ENCODE results near the gene ANKRD18B. TPM values are rescaled to one million over a fixed set of nuclear protein-coding genes. Genes with fewer than 3 reads are reported as not detected.
"Not testable (repeated sequence)": the region's sequence is repeated elsewhere in the genome, so short reads cannot be mapped to it uniquely, and the experiment has no call there.

ANKRD18B gene
- total RNA-seq, 1 experiment from 2014 or later, result 9.1 TPM

- Histone ChIP-seq H3K56ac (ENCODE audit: insufficient read length, low read depth, low read length) (no peak overlapping the region), H3K4me1 (ENCODE audit: insufficient read depth, low read length) (no peaks in the 10 kb centered on the region), H2AK5ac (ENCODE audit: insufficient read length, low read length) (no peak overlapping the region), H3K27me3 (ENCODE audit: insufficient read depth, low read length) (no peaks in the 10 kb centered on the region), H3T11ph (ENCODE audit: low read length) (no peak overlapping the region), H2BK120ac (ENCODE audit: low read depth, low read length, poor library complexity, severe bottlenecking) (no peak overlapping the region), H2BK20ac (ENCODE audit: low read depth, low read length, poor library complexity, severe bottlenecking) (no peak overlapping the region), H3K27ac (ENCODE audit: insufficient read length, low read depth, low read length) (no peak overlapping the region), H3K14ac (ENCODE audit: insufficient read depth, low read length) (no peak overlapping the region), H3K79me1 (ENCODE audit: insufficient read depth, low read depth, low read length, poor library complexity, severe bottlenecking) (no peaks in the 10 kb centered on the region), H3K23me2 (ENCODE audit: insufficient read length, low read depth, low read length, poor library complexity, severe bottlenecking) (no peaks in the 10 kb centered on the region), H2BK12ac (ENCODE audit: insufficient read length, low read depth, low read length) (no peak overlapping the region), H3K4ac (ENCODE audit: low read depth, low read length) (no peak overlapping the region), H4K91ac (ENCODE audit: insufficient read length, low read depth, low read length) (no peak overlapping the region), H3K79me2 (ENCODE audit: insufficient read depth, low read length) (no peaks in the 10 kb centered on the region), H2AFZ (ENCODE audit: low read length) (no peak overlapping the region), H3K4me2 (ENCODE audit: insufficient read depth, insufficient read length, low read length) (no peak overlapping the region), H2BK5ac (ENCODE audit: insufficient read length, low read length) (no peak overlapping the region), H4K20me1 (ENCODE audit: control insufficient read depth, insufficient read depth, insufficient read length) (no peaks in the 10 kb centered on the region), H3K18ac (ENCODE audit: insufficient read length, low read depth, low read length) (no peak overlapping the region), H2BK15ac (ENCODE audit: low read depth, low read length) (no peak overlapping the region), H4K5ac (ENCODE audit: insufficient read length, low read depth, low read length) (no peak overlapping the region), H3K23ac (ENCODE audit: insufficient read length, low read depth, low read length) (no peak overlapping the region), H4K8ac (replicated peaks; ENCODE audit: insufficient read length, low read depth, low read length) (no peak overlapping the region), H3K9ac (ENCODE audit: extremely low read depth, insufficient read length, low read length) (no peak overlapping the region), H3K9me3 (ENCODE audit: control insufficient read depth, low read depth, low read length) (no peaks in the 10 kb centered on the region)
- peaks cover 8 to 18% (median 13%) of the 10 kb centered on the region in 3 experiments; a peak in 5 of 7 replicates for H3K36me3 Mint-ChIP-seq (ENCODE audit: insufficient read depth in 1 of 3, low read depth in 3 of 3)
- H3K4me3 Mint-ChIP-seq, result no peak overlapping the region
- no peaks in the 10 kb centered on the region for H3K27me3 Mint-ChIP-seq (ENCODE audit: low read depth)
- DNase-seq, result no peak
- no peaks in the 10 kb centered on the region for H3K4me1 Mint-ChIP-seq
- H3K9me3 Mint-ChIP-seq, result peaks cover 17 to 19% of the 10 kb centered on the region in 2 experiments
- no CpG with 5 or more reads among the region's 2 CpGs for WGBS (ENCODE audit: extremely low coverage, insufficient read length, low lambda C conversion rate)
- H3K27ac Mint-ChIP-seq, result no peak overlapping the region
- TF ChIP-seq, protein P1, sequence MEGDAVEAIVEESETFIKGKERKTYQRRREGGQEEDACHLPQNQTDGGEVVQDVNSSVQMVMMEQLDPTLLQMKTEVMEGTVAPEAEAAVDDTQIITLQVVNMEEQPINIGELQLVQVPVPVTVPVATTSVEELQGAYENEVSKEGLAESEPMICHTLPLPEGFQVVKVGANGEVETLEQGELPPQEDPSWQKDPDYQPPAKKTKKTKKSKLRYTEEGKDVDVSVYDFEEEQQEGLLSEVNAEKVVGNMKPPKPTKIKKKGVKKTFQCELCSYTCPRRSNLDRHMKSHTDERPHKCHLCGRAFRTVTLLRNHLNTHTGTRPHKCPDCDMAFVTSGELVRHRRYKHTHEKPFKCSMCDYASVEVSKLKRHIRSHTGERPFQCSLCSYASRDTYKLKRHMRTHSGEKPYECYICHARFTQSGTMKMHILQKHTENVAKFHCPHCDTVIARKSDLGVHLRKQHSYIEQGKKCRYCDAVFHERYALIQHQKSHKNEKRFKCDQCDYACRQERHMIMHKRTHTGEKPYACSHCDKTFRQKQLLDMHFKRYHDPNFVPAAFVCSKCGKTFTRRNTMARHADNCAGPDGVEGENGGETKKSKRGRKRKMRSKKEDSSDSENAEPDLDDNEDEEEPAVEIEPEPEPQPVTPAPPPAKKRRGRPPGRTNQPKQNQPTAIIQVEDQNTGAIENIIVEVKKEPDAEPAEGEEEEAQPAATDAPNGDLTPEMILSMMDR (conservative IDR thresholded peaks at IDR 0.05), result peak; percentile 73
Measured at GRCh38 chr9:33517373-33517772, 6.7 kb upstream of the ANKRD18B start.

DNA sequence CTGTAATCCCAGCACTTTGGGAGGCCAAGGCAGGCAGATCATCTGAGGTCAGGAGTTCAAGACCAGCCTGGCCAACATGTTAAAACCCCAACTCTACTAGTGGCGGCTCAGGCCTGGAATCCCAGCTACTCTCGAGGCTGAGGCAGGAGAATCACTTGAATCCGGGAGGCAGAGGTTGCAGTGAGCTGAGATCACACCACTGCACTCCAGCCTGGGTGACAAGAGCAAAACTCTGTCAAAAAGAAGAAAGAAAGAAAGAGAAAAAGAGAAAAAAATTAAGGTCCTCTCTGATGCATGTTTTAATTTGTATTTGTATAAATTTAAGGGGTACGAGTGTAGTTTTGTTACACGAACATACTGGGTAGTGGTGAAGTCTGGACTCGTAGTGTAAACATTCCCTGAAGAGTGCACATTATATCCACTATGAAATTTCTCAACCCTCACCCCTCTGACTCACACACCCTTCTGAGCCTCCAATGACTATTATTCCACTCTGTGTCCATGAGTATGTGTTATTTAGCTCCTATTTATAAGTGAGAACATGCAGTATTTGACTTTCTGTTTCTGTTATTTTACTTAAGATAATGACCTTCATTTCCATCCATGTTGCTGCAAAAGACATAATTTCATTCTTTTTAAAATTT is 6.0 kb upstream of the ANKRD18B start:
- not testable (repeated sequence) for H3K79me2 ChIP-seq (ENCODE audit: insufficient read depth, low read length); H3K4me1 Mint-ChIP-seq; H3K27me3 ChIP-seq (ENCODE audit: insufficient read depth, low read length); H2BK5ac ChIP-seq (ENCODE audit: insufficient read length, low read length); H3K9me3 ChIP-seq (ENCODE audit: control insufficient read depth, low read depth, low read length); H3T11ph ChIP-seq (ENCODE audit: low read length); H3K56ac ChIP-seq (ENCODE audit: insufficient read length, low read depth, low read length); H3K27ac ChIP-seq (ENCODE audit: insufficient read length, low read depth, low read length); H3K9ac ChIP-seq (ENCODE audit: extremely low read depth, insufficient read length, low read length); H3K27ac Mint-ChIP-seq; H3K23me2 ChIP-seq (ENCODE audit: insufficient read length, low read depth, low read length, poor library complexity, severe bottlenecking); H4K20me1 ChIP-seq (ENCODE audit: control insufficient read depth, insufficient read depth, insufficient read length); H3K27me3 Mint-ChIP-seq (ENCODE audit: low read depth); H4K8ac ChIP-seq (replicated peaks; ENCODE audit: insufficient read length, low read depth, low read length); H2AFZ ChIP-seq (ENCODE audit: low read length); H3K4me2 ChIP-seq (ENCODE audit: insufficient read depth, insufficient read length, low read length); H2BK120ac ChIP-seq (ENCODE audit: low read depth, low read length, poor library complexity, severe bottlenecking); H2BK15ac ChIP-seq (ENCODE audit: low read depth, low read length); H3K4me1 ChIP-seq (ENCODE audit: insufficient read depth, low read length); H3K23ac ChIP-seq (ENCODE audit: insufficient read length, low read depth, low read length); H2BK20ac ChIP-seq (ENCODE audit: low read depth, low read length, poor library complexity, severe bottlenecking); H3K79me1 ChIP-seq (ENCODE audit: insufficient read depth, low read depth, low read length, poor library complexity, severe bottlenecking); H3K4ac ChIP-seq (ENCODE audit: low read depth, low read length); H4K5ac ChIP-seq (ENCODE audit: insufficient read length, low read depth, low read length); H2BK12ac ChIP-seq (ENCODE audit: insufficient read length, low read depth, low read length); H3K4me3 Mint-ChIP-seq; H4K91ac ChIP-seq (ENCODE audit: insufficient read length, low read depth, low read length); H3K18ac ChIP-seq (ENCODE audit: insufficient read length, low read depth, low read length); H2AK5ac ChIP-seq (ENCODE audit: insufficient read length, low read length); H3K14ac ChIP-seq (ENCODE audit: insufficient read depth, low read length); DNase-seq
- Mint-ChIP-seq H3K9me3 (peaks cover 19 to 21% of the 10 kb centered on the region in 2 experiments), H3K36me3 (ENCODE audit: insufficient read depth in 1 of 3, low read depth in 3 of 3) (peaks cover 8 to 18% (median 13%) of the 10 kb centered on the region in 3 experiments; a peak in 5 of 7 replicates)
- no CpG with 5 or more reads among the region's 6 CpGs for WGBS (ENCODE audit: extremely low coverage, insufficient read length, low lambda C conversion rate)

Measured in H9 (cell line).